K562 (cell line): Measurements from ENCODE around the gene ABHD16B. TPM values are rescaled to one million over a fixed set of nuclear protein-coding genes. Genes with fewer than 3 reads are reported as not detected.

Experiments
- CEBPZ ChIP-seq: fragments of 150-350 bp; IDR thresholded peaks from 2 replicates; pipeline ENCODE4 v1.6.1; 2014; ENCODE audit warnings: low read depth, mild to moderate bottlenecking, low read length, borderline replicate concordance
- CHD1 ChIP-seq: fragments of 200-600 bp; sonication (generic); IDR thresholded peaks from one replicate; pipeline ENCODE4 v1.6.1; 2012; ENCODE audit warnings: mild to moderate bottlenecking, moderate library complexity, low read length, inconsistent platforms
- CLOCK ChIP-seq: fragments of 250-450 bp; sonication (Bioruptor Pico); IDR thresholded peaks from 2 replicates; pipeline ENCODE4 v1.4.0; 2020; ENCODE audit warnings: mild to moderate bottlenecking, moderate library complexity, borderline replicate concordance
- DNMT1 ChIP-seq: fragments of 450-650 bp; IDR thresholded peaks from 2 replicates; pipeline ENCODE4 v1.6.1; 2016; ENCODE audit warnings: antibody characterized with exemption, mild to moderate bottlenecking
- EGR1 ChIP-seq: fragments of 450-650 bp; conservative IDR thresholded peaks from 2 replicates; pipeline ENCODE4 v1.6.1; 2017; ENCODE audit warnings: mild to moderate bottlenecking
- ELK3 ChIP-seq: fragments of 450-650 bp; formaldehyde crosslinking; IDR thresholded peaks from 2 replicates; pipeline ENCODE4 v1.4.0; 2020; ENCODE audit warnings: mild to moderate bottlenecking
- ILK ChIP-seq: fragments of 450-650 bp; IDR thresholded peaks from 2 replicates; pipeline ENCODE4 v1.6.1; 2016; ENCODE audit warnings: missing genetic modification characterization, low read depth, mild to moderate bottlenecking, missing compliant biosample characterization, moderate library complexity, borderline replicate concordance
- NCOA4 ChIP-seq: fragments of 450-650 bp; IDR thresholded peaks from 2 replicates; pipeline ENCODE4 v1.6.1; 2018; ENCODE audit warnings: mild to moderate bottlenecking; ENCODE audit not compliant: partially characterized antibody
- NFE2 ChIP-seq: IDR thresholded peaks from 2 replicates; pipeline ENCODE4 v1.6.1; 2014; ENCODE audit warnings: antibody characterized with exemption, low read depth
- POLR2A ChIP-seq: fragments of 450-650 bp; conservative IDR thresholded peaks from 2 replicates; pipeline ENCODE4 v1.6.1; 2016
- POLR3G ChIP-seq: IDR thresholded peaks from 2 replicates; pipeline ENCODE4 v1.6.1; 2011; ENCODE audit not compliant: insufficient read length, insufficient replicate concordance; ENCODE audit errors: extremely low read depth
- SIN3B ChIP-seq: fragments of 450-650 bp; IDR thresholded peaks from 2 replicates; pipeline ENCODE4 v1.6.1; 2017; ENCODE audit warnings: low read depth, mild to moderate bottlenecking, moderate library complexity
- TCF7L2 ChIP-seq: fragments of 150-350 bp; IDR thresholded peaks from 2 replicates; pipeline ENCODE4 v1.6.1; 2016; ENCODE audit warnings: low read depth, mild to moderate bottlenecking, low read length, moderate library complexity
- TRIM25 ChIP-seq: fragments of 450-650 bp; IDR thresholded peaks from 2 replicates; pipeline ENCODE4 v1.7.0; 2016; ENCODE audit warnings: borderline replicate concordance
- UBTF ChIP-seq, 2 experiments: IDR thresholded peaks; 2 replicates each; pipeline ENCODE4 v1.6.1; 2012; ENCODE audit warnings: improper control_type of control experiment in 2 of 2, low read depth in 2 of 2, low read length in 2 of 2, borderline replicate concordance in 1 of 2
- ZNF668 ChIP-seq: fragments of 250-450 bp; sonication (Bioruptor Pico); IDR thresholded peaks from 2 replicates; pipeline ENCODE4 v1.8.0; 2022; ENCODE audit warnings: mild to moderate bottlenecking, inconsistent platforms
- ZNF696 ChIP-seq: fragments of 250-450 bp; sonication (Bioruptor Pico); conservative IDR thresholded peaks from 2 replicates; pipeline ENCODE4 v1.4.0; 2020; ENCODE audit warnings: mild to moderate bottlenecking, moderate library complexity
- ZNF785 ChIP-seq: fragments of 250-450 bp; sonication (Bioruptor Pico); IDR thresholded peaks from 2 replicates; pipeline ENCODE4 v1.4.0; 2020; ENCODE audit warnings: mild to moderate bottlenecking
- polyA plus RNA-seq, 8 experiments: library from polyadenylated mRNA; depleted of rRNA in 4 of 8; stranded (reverse) in 5 of 8; unstranded in 3 of 8; fragments of >200 nt; fragmentation: Nextera tagmentation in 2 of 8; fragmentation: Illumina TruSeq in 1 of 8; extraction: Ambion mirVana in 2 of 8; extraction: Trizol in 1 of 8; gene quantifications; 2 replicates each; pipeline versions ENCODE4 v1.2.1 to v1.2.3, GENCODE V29; 2011 to 2014; ENCODE audit warnings: inconsistent platforms in 1 of 8, missing spikeins in 1 of 8
- total RNA-seq, 7 experiments: library from RNA; depleted of rRNA in 6 of 7; stranded (reverse); fragments of >200 nt in 6 of 7; fragmentation: Illumina TruSeq in 2 of 7; extraction: Trizol in 2 of 7; gene quantifications; 2 replicates each; pipeline versions ENCODE4 v1.2.1 to v1.2.3, GENCODE V29; 2011 to 2021; ENCODE audit warnings: low replicate concordance in 1 of 7

The ABHD16B gene
- total and polyA plus RNA-seq, 9 of the 15 experiments (the other 6 are each of a cell fraction or from before 2014, with no cell fraction given): not detected

- TF ChIP-seq UBTF (IDR thresholded peaks at IDR 0.05; ENCODE audit: borderline replicate concordance in 1 of 2, low read depth in 2 of 2, low read length in 2 of 2) (no peak), EGR1 (no peak), ILK (tag) (no peak), POLR2A (no peak), POLR3G (no peak), CHD1 (no peak), CEBPZ (no peak), ZNF696 (no peak), SIN3B (no peak), CLOCK (CRISPR knock-in tag) (no peak), ZNF785 (no peak), NFE2 (no peak), ELK3 (no peak), ZNF668 (CRISPR knock-in tag) (no peak), TCF7L2 (no peak), DNMT1 (no peak; the same call in 1 of the 2 replicates), NCOA4 (peak; percentile 80), TRIM25 (peak; percentile 94; the same call in 1 of the 2 replicates)
Observed at GRCh38 chr20:63846888-63847236, 14.4 kb upstream of the ABHD16B start (continued).
